Neural progenitor cell (in vitro differentiated cells): Measurements from ENCODE around the gene TMUB2. TPM values are rescaled to one million over a fixed set of nuclear protein-coding genes. Genes with fewer than 3 reads are reported as not detected.

Experiments
- DNase-seq: peaks from one replicate; pipeline ENCODE4 v3.0.0-alpha.2; 2016; ENCODE audit warnings: low spot score
- H2AFZ ChIP-seq: fragments of 200-600 bp; sonication (generic); replicated peaks from 2 replicates; pipeline ENCODE4 v1.6.1; 2016; ENCODE audit warnings: antibody characterized with exemption
- H3F3A ChIP-seq: fragments of 200-600 bp; sonication (generic); 2 replicates; pipeline ENCODE4 v1.6.1; 2016; ENCODE audit warnings: antibody characterized with exemption, low read depth
- H3K27ac ChIP-seq: fragments of 200-600 bp; sonication (generic); 2 replicates; pipeline ENCODE4 v1.5.1; 2016; ENCODE audit warnings: mild to moderate bottlenecking
- H3K27me3 ChIP-seq: fragments of 200-600 bp; sonication (generic); 2 replicates; pipeline ENCODE4 v1.6.1; 2016; ENCODE audit warnings: mild to moderate bottlenecking, moderate library complexity
- H3K36me3 ChIP-seq: fragments of 200-600 bp; sonication (generic); 2 replicates; pipeline ENCODE4 v1.5.1; 2016
- H3K4me1 ChIP-seq: fragments of 200-600 bp; sonication (generic); 2 replicates; pipeline ENCODE4 v1.6.1; 2016; ENCODE audit warnings: mixed run types
- H3K4me2 ChIP-seq: fragments of 200-600 bp; sonication (generic); 2 replicates; pipeline ENCODE4 v1.6.1; 2016
- H3K4me3 ChIP-seq: fragments of 200-600 bp; sonication (generic); 2 replicates; pipeline ENCODE4 v1.5.1; 2016
- H3K79me2 ChIP-seq: fragments of 200-600 bp; sonication (generic); 2 replicates; pipeline ENCODE4 v1.6.1; 2016; ENCODE audit warnings: low read depth
- H3K9ac ChIP-seq: fragments of 200-600 bp; sonication (generic); 2 replicates; pipeline ENCODE4 v1.6.1; 2016
- H3K9me3 ChIP-seq: fragments of 200-600 bp; sonication (generic); 2 replicates; pipeline ENCODE4 v1.5.1; 2016; ENCODE audit warnings: low read depth
- H4K20me1 ChIP-seq: fragments of 200-600 bp; sonication (generic); 2 replicates; pipeline ENCODE4 v1.6.1; 2016; ENCODE audit warnings: low read depth
- H3K27ac Mint-ChIP-seq: 3 replicates; pipeline ENCODE4 v1.8.0; 2021; ENCODE audit warnings: mixed read lengths
- H3K27me3 Mint-ChIP-seq: 2 replicates; pipeline ENCODE4 v1.8.0; 2022; ENCODE audit warnings: low read depth, mild to moderate bottlenecking, inconsistent platforms, moderate library complexity, mixed read lengths; ENCODE audit not compliant: insufficient read depth
- H3K36me3 Mint-ChIP-seq: 3 replicates; pipeline ENCODE4 v1.8.0; 2021; ENCODE audit warnings: mixed read lengths
- H3K4me1 Mint-ChIP-seq: 3 replicates; pipeline ENCODE4 v1.8.0; 2021; ENCODE audit warnings: mixed read lengths
- H3K4me3 Mint-ChIP-seq: 3 replicates; pipeline ENCODE4 v1.8.0; 2021; ENCODE audit warnings: mild to moderate bottlenecking, moderate library complexity, mixed read lengths
- H3K9me3 Mint-ChIP-seq: 3 replicates; pipeline ENCODE4 v1.8.0; 2020; ENCODE audit warnings: mixed read lengths
- EZH2 ChIP-seq: fragments of 200-600 bp; sonication (generic); IDR thresholded peaks from 2 replicates; pipeline ENCODE4 v1.6.1; 2017; ENCODE audit warnings: antibody characterized with exemption, mild to moderate bottlenecking, moderate library complexity
- EZH2phosphoT487 ChIP-seq: fragments of 200-600 bp; sonication (generic); IDR thresholded peaks from 2 replicates; pipeline ENCODE4 v1.6.1; 2017; ENCODE audit warnings: antibody characterized with exemption
- total RNA-seq: library from RNA; depleted of rRNA; stranded (reverse); fragments of >200 nt; gene quantifications from 2 replicates; pipeline ENCODE4 v1.2.3, GENCODE V29; 2015; ENCODE audit warnings: low replicate concordance
- TF ChIP-seq, protein P1 (sequence below): fragments of 200-600 bp; sonication (generic); IDR thresholded peaks from 2 replicates; pipeline ENCODE4 v1.5.1; 2017; ENCODE audit warnings: antibody characterized with exemption, mild to moderate bottlenecking

TMUB2 gene
- total RNA-seq, 1 donor from 2014 or later = 16.6 TPM

DNA sequence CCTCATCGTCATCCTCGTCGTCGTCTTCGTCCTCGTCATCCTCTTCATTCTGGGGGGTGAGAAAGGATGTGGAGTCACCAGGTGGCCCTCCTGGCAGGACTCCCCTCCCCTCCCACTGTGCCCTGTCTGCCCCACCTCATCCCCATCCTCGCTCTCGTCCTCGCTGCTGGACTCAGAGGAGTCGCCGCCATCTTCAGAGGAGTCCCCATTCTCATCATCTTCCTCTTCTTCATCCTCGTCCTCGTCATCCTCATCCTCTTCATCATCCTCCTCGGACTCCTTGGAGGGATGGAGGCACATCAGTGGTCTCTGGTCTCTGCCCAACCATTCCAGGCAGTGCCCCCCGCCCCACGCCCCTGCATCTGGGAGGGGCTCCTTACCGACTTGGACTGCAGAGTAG lies 20.5 kb downstream of the TMUB2 start:
- H3K9me3 ChIP-seq = no peaks in the 10 kb centered on the region
- TF ChIP-seq EZH2phosphoT487 (no peak), EZH2 (no peak)
- TF ChIP-seq, protein P1, sequence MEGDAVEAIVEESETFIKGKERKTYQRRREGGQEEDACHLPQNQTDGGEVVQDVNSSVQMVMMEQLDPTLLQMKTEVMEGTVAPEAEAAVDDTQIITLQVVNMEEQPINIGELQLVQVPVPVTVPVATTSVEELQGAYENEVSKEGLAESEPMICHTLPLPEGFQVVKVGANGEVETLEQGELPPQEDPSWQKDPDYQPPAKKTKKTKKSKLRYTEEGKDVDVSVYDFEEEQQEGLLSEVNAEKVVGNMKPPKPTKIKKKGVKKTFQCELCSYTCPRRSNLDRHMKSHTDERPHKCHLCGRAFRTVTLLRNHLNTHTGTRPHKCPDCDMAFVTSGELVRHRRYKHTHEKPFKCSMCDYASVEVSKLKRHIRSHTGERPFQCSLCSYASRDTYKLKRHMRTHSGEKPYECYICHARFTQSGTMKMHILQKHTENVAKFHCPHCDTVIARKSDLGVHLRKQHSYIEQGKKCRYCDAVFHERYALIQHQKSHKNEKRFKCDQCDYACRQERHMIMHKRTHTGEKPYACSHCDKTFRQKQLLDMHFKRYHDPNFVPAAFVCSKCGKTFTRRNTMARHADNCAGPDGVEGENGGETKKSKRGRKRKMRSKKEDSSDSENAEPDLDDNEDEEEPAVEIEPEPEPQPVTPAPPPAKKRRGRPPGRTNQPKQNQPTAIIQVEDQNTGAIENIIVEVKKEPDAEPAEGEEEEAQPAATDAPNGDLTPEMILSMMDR = no peak
- Mint-ChIP-seq H3K36me3 (peaks cover 15% of the 10 kb centered on the region), H3K9me3 (no peaks in the 10 kb centered on the region), H3K27me3 (peaks cover 7% of the 10 kb centered on the region), H3K27ac (no peak overlapping the region), H3K4me1 (peaks cover 8% of the 10 kb centered on the region), H3K4me3 (peak overlapping the region; percentile 74)
- no peak overlapping the region for H3K9ac ChIP-seq
- no peaks in the 10 kb centered on the region for H3K79me2 ChIP-seq
- no peak for DNase-seq
- H3K36me3 ChIP-seq = peaks cover 3% of the 10 kb centered on the region
- no peak overlapping the region for H3K4me2 ChIP-seq
- H3K4me1 ChIP-seq = no peaks in the 10 kb centered on the region
- peaks cover 40% of the 10 kb centered on the region for H3F3A ChIP-seq
- no peak overlapping the region for H2AFZ ChIP-seq
- H3K4me3 ChIP-seq = no peak overlapping the region
- no peak overlapping the region for H3K27ac ChIP-seq
- no peaks in the 10 kb centered on the region for H3K27me3 ChIP-seq
- peaks cover 24% of the 10 kb centered on the region for H4K20me1 ChIP-seq

DNA sequence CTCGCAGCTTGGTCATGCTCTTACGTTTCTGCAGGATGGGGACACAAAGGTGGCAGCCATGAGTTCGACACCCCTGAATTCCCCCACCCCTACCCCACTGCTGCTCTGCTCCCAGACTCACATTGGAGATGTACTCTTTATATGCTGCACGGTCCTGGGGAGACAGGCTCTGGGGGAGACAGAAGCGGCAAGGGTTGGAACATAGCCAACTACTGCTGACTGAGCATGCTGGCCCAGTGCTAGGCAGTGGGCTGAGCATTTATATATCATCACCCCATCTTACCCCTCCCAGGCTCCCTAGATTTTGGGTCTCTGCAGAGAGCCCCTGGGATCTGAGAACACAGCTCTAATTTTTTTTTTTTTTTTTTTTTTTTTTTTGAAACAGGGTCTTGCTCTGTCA lies 21.0 kb downstream of the TMUB2 start:
- Histone ChIP-seq H3K27ac (no peak overlapping the region), H3K27me3 (no peaks in the 10 kb centered on the region), H2AFZ (no peak overlapping the region), H4K20me1 (peaks cover 24% of the 10 kb centered on the region), H3K9me3 (no peaks in the 10 kb centered on the region), H3K79me2 (no peaks in the 10 kb centered on the region), H3K4me3 (no peak overlapping the region), H3F3A (peaks cover 38% of the 10 kb centered on the region), H3K4me2 (no peak overlapping the region), H3K36me3 (peaks cover 3% of the 10 kb centered on the region), H3K4me1 (no peaks in the 10 kb centered on the region), H3K9ac (no peak overlapping the region)
- Mint-ChIP-seq H3K36me3 (peaks cover 15% of the 10 kb centered on the region), H3K27ac (no peak overlapping the region), H3K4me1 (peaks cover 10% of the 10 kb centered on the region), H3K4me3 (peak overlapping the region; percentile 74), H3K27me3 (peaks cover 7% of the 10 kb centered on the region), H3K9me3 (no peaks in the 10 kb centered on the region)
- no peak for DNase-seq
- TF ChIP-seq EZH2 (no peak), EZH2phosphoT487 (no peak)
- TF ChIP-seq, protein P1 = no peak

DNA sequence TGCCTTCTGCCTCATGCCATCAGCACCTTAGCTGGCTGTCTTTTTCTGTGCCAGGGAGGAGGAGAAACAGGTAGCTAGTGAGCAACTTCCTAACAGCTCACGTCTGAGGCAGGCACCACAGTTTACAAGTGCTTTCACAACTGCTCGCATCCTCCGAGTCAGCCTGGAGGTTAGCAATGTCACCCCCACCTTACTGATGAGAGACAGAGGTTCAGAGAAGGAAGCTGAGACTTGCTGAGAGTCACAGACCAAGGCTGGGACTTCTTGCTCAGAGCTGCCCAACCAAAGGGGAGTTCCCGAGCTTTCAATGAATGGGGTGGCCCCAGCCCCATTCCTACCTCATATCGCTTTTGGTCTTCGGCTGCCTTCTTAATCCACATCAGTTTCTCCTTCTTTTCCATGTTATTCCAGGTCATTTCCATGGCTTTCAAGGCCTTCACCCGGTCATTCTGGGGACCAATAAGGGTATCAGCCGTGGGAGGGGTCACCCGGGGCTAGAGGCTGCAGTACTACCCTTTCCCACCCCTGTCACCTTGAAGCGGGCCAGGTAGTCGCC lies 23.1 kb downstream of the TMUB2 start:
- Histone ChIP-seq H2AFZ (no peak overlapping the region), H3K4me1 (no peaks in the 10 kb centered on the region), H3F3A (peaks cover 20% of the 10 kb centered on the region), H3K4me2 (no peak overlapping the region), H4K20me1 (peaks cover 24% of the 10 kb centered on the region), H3K36me3 (peaks cover 3% of the 10 kb centered on the region), H3K79me2 (no peaks in the 10 kb centered on the region), H3K9ac (no peak overlapping the region), H3K27me3 (no peaks in the 10 kb centered on the region), H3K27ac (no peak overlapping the region), H3K4me3 (no peak overlapping the region), H3K9me3 (no peaks in the 10 kb centered on the region)
- no peak for DNase-seq
- Mint-ChIP-seq H3K27me3 (peaks cover 4% of the 10 kb centered on the region), H3K4me1 (peaks cover 8% of the 10 kb centered on the region), H3K4me3 (no peak overlapping the region), H3K36me3 (peaks cover 19% of the 10 kb centered on the region), H3K27ac (no peak overlapping the region), H3K9me3 (no peaks in the 10 kb centered on the region)
- TF ChIP-seq EZH2phosphoT487 (no peak), EZH2 (no peak)
- TF ChIP-seq, protein P1 = no peak
